ENCODE data around the gene SLC25A13. TPM values are rescaled to one million over a fixed set of nuclear protein-coding genes. Genes with fewer than 3 reads are reported as not detected.

Gene SLC25A13
- total RNA-seq, 1 donor from 2014 or later, result 11.6 TPM

DNA sequence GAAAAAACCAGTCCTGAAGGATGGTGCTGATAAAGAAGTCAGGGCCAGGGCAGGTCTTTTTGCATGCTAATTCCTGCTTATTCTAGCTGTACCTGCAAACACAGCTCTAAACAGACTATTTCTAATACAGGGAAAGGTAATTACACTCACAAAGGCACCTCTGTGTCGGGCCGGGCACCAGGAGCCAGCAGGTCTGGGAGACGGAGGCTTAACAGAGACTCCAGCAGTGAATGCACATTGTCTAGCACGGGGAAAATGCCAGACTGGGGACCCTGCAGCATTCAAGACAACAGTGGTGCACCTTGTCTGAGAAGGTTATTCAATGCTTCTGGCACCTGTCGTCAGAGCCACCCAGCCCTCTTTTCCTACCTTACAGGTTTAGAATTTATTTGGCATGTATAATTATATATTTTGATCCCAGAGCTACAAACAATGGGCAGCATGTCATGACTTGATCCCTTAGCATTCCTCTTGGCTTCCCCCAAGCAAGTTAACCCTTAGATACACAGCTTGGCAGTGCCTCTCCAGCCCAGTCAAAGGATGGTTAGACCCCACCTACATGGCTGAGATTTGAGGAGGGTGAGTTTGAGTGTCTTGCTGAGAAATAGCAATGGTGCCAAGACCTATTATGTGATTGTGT is 185.2 kb downstream of the SLC25A13 start:
- no peak for ATAC-seq (ENCODE audit: poor library complexity)
- intact Hi-C loops (cut with DNase I), result no loop called here
- no peak for DNase-seq

DNA sequence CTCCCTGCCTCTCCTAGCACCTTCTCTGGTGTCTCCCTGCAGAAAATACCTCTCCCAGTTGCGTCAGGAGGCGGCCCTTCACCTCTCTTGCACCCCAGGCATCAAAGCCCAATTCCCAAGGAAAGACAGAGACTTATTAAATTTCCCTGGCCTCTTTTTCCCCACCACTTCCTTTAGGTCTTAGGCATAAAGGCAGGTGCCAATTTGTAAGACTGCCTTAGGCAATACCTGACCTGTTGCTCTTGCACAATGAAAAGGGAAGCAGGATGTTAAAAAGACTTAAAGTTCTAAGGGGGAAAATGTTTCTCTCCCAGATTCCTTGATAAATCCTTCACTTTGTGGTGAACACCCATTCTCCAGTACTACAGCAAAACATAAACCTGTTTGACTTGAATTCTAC is 186.7 kb downstream of the SLC25A13 start:
- no peak for DNase-seq
- intact Hi-C loops (cut with DNase I), result no loop called here
- no peak for ATAC-seq (ENCODE audit: poor library complexity)

- intact Hi-C loops (cut with DNase I), result no loop called here
- DNase-seq (no peak), ATAC-seq (ENCODE audit: poor library complexity) (no peak)
Measured at GRCh38 chr7:96131525-96131924, 190.4 kb downstream of the SLC25A13 start.

DNA sequence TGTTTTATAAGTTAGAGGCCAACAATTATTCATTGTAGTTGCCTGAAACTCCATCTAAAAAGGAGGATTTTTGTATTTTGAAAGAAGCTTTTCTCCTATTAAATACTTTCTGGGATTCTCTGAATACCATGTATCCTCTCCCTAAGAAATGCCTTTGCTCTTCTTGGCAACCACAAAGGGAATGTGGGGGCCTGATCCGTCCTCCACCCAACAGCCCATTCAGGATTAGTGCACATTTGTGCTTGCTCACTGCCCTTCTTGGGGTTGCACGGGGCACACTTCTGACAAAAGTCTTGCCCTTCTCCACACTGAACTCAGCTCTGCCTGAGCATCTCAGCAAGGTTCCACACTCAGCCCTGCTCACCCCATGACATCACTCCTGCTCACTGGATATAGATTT is 194.2 kb downstream of the SLC25A13 start:
- no peak for ATAC-seq (ENCODE audit: poor library complexity)
- no peak for DNase-seq
- intact Hi-C loops (cut with DNase I), result no loop called here

DNA sequence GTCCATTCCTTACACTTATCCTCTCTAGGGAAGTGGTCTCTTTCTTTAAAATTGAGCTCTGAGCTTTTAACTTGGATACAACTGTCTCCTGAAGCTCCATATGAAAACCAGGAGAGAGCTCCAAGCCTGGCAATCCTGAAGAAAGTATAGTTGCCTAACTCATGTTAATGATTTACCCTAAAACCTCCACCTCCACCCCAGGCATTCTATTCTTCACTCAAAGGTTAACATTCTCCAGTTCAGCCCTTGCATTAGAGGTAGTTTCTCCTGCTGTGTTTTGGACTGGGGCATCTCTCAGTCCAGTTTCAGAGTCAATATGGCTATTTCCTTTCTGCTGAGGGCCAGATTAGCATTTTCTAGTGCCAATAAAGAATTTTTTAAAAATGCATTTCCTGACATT is 195.5 kb downstream of the SLC25A13 start:
- DNase-seq, result no peak
- no peak for ATAC-seq (ENCODE audit: poor library complexity)
- intact Hi-C loops (cut with DNase I), result no loop called here

- ATAC-seq (ENCODE audit: poor library complexity) (no peak), DNase-seq (no peak)
- intact Hi-C loops (cut with DNase I), result no loop called here
Measured at GRCh38 chr7:96122746-96123145, 199.2 kb downstream of the SLC25A13 start.

DNA sequence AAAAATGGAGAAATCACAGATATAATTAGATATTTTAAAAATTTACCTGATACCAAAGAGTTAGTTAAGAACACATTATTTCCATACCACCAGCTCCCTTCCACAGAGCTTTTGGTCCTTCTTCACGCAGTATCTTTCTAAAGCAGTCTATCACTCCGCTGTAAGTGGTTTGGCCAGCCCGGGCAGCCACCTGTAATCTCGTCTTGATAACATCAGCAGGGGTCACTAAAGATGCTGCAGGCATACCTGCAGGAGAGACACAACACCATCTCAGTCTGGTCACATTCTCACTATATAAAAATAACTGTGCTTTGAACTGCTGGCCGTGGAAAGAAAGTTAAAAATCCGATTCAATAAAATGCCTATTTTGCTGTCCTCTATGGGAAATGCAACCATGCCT is 200.1 kb downstream of the SLC25A13 start:
- ATAC-seq (ENCODE audit: poor library complexity) (no peak), DNase-seq (no peak)
- intact Hi-C loops (cut with DNase I), result no loop called here

GRCh38 chr7:96120445-96121225 is 201.3 kb downstream of the SLC25A13 start:
- intact Hi-C loops (cut with DNase I), result no loop called here
- no peak for ATAC-seq (ENCODE audit: poor library complexity)
- DNase-seq, result no peak

DNA sequence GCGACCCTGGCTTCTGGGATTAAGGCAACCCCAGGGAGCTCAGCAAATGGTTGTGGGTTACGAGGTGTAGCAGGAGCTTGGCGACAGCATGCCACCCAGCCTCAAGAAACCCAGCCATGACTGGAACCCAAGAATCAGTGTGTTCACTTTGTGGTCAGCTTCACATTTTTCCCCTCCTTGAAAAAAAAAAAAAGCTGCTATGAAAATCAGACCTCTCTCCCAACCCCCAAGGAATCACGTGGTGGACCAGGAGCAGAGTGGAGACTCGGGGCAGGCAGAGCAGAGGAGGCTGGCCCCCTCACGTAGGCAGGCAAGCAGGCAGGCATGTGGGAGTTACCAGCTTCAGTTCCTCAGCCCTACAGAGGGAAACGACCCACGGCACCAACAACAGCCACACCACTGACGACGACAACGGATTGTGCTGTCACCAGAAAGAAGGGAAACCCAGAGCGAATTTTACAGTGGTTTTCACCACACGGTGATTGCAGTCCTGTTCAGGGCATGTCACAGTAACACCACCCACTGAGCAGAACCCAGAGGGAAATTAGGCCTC is 203.4 kb downstream of the SLC25A13 start:
- DNase-seq (no peak), ATAC-seq (ENCODE audit: poor library complexity) (no peak)
- intact Hi-C loops (cut with DNase I), result no loop called here

DNA sequence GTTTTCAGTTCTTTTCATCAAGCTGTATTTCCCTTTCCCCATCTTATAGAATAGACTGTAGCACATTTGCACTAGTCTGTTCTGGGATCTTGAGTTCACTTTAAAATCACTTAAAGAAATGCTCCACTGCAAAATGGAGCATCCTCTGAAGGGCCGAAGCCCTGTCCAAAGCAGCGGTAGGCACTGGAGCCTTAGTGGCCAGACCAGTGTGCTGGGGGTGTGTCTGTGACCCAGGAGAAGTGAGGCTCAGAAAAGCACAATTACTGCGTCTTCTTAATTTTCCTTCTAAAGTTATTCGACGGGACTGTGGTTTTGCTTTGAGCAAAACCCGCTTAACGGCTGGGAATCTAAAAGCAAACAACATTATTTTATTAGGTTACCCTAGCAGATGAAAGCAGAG is 205.7 kb downstream of the SLC25A13 start:
- ATAC-seq (ENCODE audit: poor library complexity) (no peak), DNase-seq (no peak)
- intact Hi-C loops (cut with DNase I), result no loop called here

DNA sequence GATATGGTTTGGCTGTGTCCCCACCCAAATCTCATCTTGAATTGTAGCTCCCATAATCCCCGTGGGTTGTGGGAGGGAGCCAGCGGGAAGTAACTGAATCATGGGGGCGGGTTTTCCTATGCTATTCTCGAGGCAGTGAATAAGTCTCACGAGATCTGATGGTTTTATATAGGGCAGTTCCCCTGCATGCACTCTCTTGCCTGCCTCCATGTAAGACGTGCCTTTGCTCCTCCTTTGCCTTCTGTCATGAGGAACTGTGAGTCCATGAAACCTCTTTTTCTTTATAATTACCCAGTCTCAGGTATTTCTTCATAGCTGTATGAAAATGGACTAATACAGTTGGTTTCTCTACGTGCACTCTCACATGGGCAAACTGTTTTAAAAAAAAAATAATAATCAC is 207.7 kb downstream of the SLC25A13 start:
- DNase-seq (no peak), ATAC-seq (ENCODE audit: poor library complexity) (no peak)
- intact Hi-C loops (cut with DNase I), result no loop called here

- ATAC-seq (ENCODE audit: poor library complexity), result no peak
- intact Hi-C loops (cut with DNase I), result no loop called here
- DNase-seq, result no peak
Measured at GRCh38 chr7:96111405-96111804, 210.5 kb downstream of the SLC25A13 start.

- intact Hi-C loops (cut with DNase I), result no loop called here
- DNase-seq (no peak), ATAC-seq (ENCODE audit: poor library complexity) (no peak)
Measured at GRCh38 chr7:96104984-96105383, 216.9 kb downstream of the SLC25A13 start.

DNA sequence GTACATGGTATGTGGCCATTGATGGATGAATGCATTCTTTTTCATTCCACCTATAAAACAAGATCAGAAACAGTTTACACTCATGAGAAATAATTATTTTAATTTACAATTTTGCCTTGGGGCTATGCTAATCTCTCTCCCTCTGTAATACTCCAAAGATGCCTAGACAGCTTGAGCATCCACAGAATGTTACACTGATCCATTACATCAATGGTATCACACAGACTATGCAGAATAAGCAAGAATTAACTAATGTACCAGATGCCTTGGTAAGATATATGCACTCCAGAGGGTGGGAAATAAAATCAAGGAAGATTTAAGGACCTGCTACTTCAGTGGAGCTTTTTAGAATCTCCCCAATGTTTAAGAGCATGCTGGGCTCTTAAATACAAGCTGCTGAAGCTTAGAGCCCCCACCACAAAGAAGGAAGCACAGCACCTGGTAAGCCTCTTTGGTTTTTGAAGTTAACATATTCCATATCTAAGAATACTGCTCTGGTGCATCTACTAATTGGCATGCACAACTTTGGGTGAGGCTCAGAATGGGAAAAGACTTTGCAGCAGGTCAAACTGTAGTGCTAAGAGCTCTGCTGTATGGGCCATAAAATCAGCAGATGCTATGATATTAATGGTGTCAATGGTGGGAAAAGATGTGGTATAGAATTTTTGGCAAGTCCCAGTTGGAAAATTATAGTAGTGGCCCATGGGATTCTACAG is 219.6 kb downstream of the SLC25A13 start:
- ATAC-seq (ENCODE audit: poor library complexity), result no peak
- intact Hi-C loops (cut with DNase I), result no loop called here

GRCh38 chr7:96100737-96101136 is 221.2 kb downstream of the SLC25A13 start:
- intact Hi-C loops (cut with DNase I), result no loop called here
- DNase-seq (no peak), ATAC-seq (ENCODE audit: poor library complexity) (no peak)

More for the DNA sequence above, 219.6 kb downstream of the SLC25A13 start:
- DNase-seq, result no peak

- no peak for ATAC-seq (ENCODE audit: poor library complexity)
- intact Hi-C loops (cut with DNase I), result no loop called here
- DNase-seq, result no peak
Measured at GRCh38 chr7:96097835-96098234, 224.1 kb downstream of the SLC25A13 start.

DNA sequence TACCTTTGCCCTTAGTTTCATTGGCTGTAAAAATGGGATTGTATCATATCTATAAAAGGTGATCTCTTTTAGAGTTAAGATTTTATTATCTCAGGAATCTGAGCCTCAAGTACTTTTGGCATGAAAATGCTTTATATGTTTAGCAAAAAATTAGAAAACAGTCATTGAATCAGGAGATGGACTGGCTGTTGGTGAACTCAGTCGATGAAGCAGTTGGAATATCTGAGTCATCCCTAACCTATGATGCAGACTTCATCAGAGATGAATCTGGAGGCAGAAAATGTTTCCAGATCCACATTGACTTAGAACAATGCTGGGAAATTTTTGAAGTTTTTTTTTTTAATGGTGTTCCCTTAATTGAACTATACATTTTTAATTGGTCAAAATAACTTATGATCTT is 228.5 kb downstream of the SLC25A13 start:
- intact Hi-C loops (cut with DNase I), result no loop called here
- no peak for ATAC-seq (ENCODE audit: poor library complexity)

DNA sequence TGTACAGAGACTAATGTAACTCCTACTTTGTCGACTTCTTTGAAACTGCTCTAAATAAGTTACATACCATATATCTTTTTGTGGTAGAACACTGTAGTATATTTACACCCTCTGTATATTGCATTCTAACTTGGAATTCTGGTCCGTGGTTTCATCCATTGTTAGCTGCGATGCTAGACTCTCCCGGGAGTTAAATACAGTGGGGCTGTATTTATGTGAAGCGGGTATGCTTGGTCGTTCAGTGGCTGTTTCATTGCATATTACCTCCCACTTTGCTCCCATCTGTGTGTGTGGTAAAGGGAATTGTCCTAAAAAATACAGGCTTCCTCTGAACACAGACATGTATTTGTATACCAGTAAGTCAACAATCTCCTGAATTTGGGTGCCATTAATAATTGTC is 231.1 kb downstream of the SLC25A13 start:
- ATAC-seq (ENCODE audit: poor library complexity) (no peak), DNase-seq (no peak)
- intact Hi-C loops (cut with DNase I), result no loop called here

More for the DNA sequence above, 228.5 kb downstream of the SLC25A13 start:
- no peak for DNase-seq

DNA sequence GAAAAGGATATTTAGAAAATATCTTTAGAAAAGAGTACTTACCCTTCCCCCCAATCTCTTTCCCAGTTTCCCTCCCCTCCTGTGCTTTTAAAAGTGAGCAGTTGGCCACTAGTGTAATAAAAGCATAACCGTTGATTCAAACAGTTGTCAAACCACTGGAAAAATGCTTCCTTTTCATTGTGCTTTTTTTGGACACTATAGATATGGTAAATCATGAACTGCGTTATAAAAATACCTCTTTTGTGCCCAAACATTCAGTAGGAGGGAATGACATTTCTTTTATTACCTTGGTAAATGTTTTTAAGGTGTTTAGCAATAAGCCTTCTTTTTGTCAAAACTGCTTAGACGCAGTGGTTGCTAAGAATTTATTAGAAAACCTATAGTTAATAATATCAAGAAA is 232.4 kb downstream of the SLC25A13 start:
- intact Hi-C loops (cut with DNase I), result no loop called here
- no peak for ATAC-seq (ENCODE audit: poor library complexity)
- DNase-seq, result no peak

DNA sequence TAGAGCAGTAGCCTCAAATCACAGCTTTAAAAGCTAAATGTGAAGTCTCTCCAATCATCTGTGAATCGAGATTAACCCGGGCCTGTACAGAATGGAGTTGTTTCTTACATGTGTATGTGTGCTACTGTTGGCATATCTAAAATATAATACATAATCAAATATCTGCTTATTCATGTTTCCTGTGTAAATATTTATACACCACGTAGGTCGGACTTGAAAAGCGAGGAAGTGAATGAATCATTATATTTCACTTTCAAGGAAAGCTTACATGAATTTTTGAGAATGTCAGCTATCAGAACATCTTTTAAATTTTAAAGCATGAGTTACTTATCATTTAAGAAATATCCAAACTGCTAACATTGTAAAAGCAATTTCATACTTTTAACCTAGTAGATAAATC is 233.3 kb downstream of the SLC25A13 start:
- intact Hi-C loops (cut with DNase I), result no loop called here
- ATAC-seq (ENCODE audit: poor library complexity), result no peak

More for the DNA sequence above, 233.3 kb downstream of the SLC25A13 start:
- DNase-seq, result no peak

Measured in Right ventricle myocardium superior (tissue), 1 donor.